ENCODE data around the gene NRAP.
"Not testable (repeated sequence)": the region's sequence is repeated elsewhere in the genome, so short reads cannot be mapped to it uniquely, and the experiment has no call there.

The NRAP gene

GRCh38 chr10:113657544-113657943 is 6.3 kb downstream of the NRAP start:
- H3K4me3 ChIP-seq (ENCODE audit: low read depth, low read length): no peak overlapping the region
- CTCF ChIA-PET: interaction anchor here (1.5 kb wide), 1 partner anchor 22 kb away, joined by 4 read pairs; the partner anchor contains the start of gene CASP7
- no peak for DNase-seq (ENCODE audit: low read depth, low spot score)
- POLR2A ChIA-PET: no interaction called here
- TF ChIP-seq CTCF (IDR thresholded peaks at IDR 0.05; ENCODE audit: insufficient read depth, low read length, missing control alignments): no peak

DNA sequence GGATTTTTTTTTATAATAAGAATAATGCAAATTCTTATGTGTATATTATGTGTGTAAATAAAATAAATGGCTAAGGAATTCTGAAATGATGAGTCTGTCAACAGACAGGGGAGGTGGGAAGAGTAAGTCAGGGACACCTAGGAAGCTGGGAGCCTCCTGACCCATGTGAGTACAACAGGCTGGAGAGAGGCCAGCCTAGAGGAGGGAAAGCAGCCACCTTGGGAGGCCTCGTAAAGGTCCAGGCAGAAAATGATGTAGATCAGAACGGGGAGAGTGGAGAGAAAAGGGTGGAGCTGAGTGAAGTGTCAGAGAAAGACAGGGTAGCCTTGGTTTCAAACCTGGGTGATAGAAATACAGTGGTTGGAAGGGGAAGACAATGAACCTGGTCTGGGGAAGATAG is 6.9 kb downstream of the NRAP start:
- no peak overlapping the region for H3K4me3 ChIP-seq (ENCODE audit: low read depth, low read length)
- CTCF ChIA-PET: no interaction called here
- POLR2A ChIA-PET: no interaction called here
- TF ChIP-seq CTCF (IDR thresholded peaks at IDR 0.05; ENCODE audit: insufficient read depth, low read length, missing control alignments): no peak
- DNase-seq (ENCODE audit: low read depth, low spot score): no peak

GRCh38 chr10:113652456-113652855 is 11.4 kb downstream of the NRAP start:
- DNase-seq (ENCODE audit: low read depth, low spot score); H3K4me3 ChIP-seq (ENCODE audit: low read depth, low read length); POLR2A ChIA-PET; CTCF ChIA-PET: not testable (repeated sequence)

GRCh38 chr10:113651898-113652297 is 11.9 kb downstream of the NRAP start:
- ChIA-PET CTCF (interaction anchor here (0.6 kb wide), 1 partner anchor 352 kb away, joined by 3 read pairs; no protein-coding TSS in a partner anchor), POLR2A (no interaction called here)
- H3K4me3 ChIP-seq (ENCODE audit: low read depth, low read length): no peak overlapping the region
- TF ChIP-seq CTCF (IDR thresholded peaks at IDR 0.05; ENCODE audit: insufficient read depth, low read length, missing control alignments): no peak
- DNase-seq (ENCODE audit: low read depth, low spot score): no peak

- DNase-seq (ENCODE audit: low read depth, low spot score): no peak
- no peak for TF ChIP-seq CTCF (IDR thresholded peaks at IDR 0.05; ENCODE audit: insufficient read depth, low read length, missing control alignments)
- ChIA-PET CTCF (interaction anchor here (0.6 kb wide), 1 partner anchor 353 kb away, joined by 3 read pairs; no protein-coding TSS in a partner anchor), POLR2A (no interaction called here)
- H3K4me3 ChIP-seq (ENCODE audit: low read depth, low read length): no peak overlapping the region
These were observed 12.8 kb downstream of the NRAP start for GRCh38 chr10:113651021-113651420.

GRCh38 chr10:113650172-113650571 is 13.7 kb downstream of the NRAP start:
- DNase-seq (ENCODE audit: low read depth, low spot score): no peak
- no peak overlapping the region for H3K4me3 ChIP-seq (ENCODE audit: low read depth, low read length)
- ChIA-PET CTCF (no interaction called here), POLR2A (no interaction called here)
- TF ChIP-seq CTCF (IDR thresholded peaks at IDR 0.05; ENCODE audit: insufficient read depth, low read length, missing control alignments): no peak

DNA sequence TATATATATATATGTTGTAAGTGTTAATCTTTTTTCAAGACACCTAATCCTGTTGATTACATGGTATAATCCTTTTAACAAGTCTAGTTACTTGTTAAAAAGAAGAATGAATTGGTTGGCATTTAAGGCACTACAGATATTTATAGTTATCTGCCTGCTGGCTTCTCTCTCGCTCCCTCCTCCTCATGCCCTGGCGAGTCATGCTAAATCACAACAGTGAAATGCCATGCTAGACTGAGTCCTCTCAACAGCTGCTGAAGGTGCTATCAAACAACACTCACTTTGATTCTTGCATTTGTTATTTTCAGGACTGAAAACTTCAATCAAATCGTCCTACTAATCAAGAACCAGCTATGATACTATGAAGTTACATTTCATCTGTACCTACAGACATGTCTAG is 15.4 kb downstream of the NRAP start:
- no peak for DNase-seq (ENCODE audit: low read depth, low spot score)
- no peak for TF ChIP-seq CTCF (IDR thresholded peaks at IDR 0.05; ENCODE audit: insufficient read depth, low read length, missing control alignments)
- no peak overlapping the region for H3K4me3 ChIP-seq (ENCODE audit: low read depth, low read length)
- ChIA-PET POLR2A (no interaction called here), CTCF (interaction anchor here (1.0 kb wide), 1 partner anchor 31 kb away, joined by 3 read pairs; no protein-coding TSS in a partner anchor)
